ENCODE measurements around the gene PEX14.
"Not testable (repeated sequence)": the region's sequence is repeated elsewhere in the genome, so short reads cannot be mapped to it uniquely, and the experiment has no call there.

Gene PEX14

GRCh38 chr1:10451287-10451686 lies 23.5 kb upstream of the PEX14 start:
- DNase-seq: no peak

- DNase-seq: no peak
Measured at GRCh38 chr1:10456048-10456447, 18.7 kb upstream of the PEX14 start.

GRCh38 chr1:10456661-10457060 lies 18.1 kb upstream of the PEX14 start:
- DNase-seq: no peak

- DNase-seq: not testable (repeated sequence)
Measured at GRCh38 chr1:10457462-10457861, 17.3 kb upstream of the PEX14 start.

GRCh38 chr1:10457875-10458274 lies 16.9 kb upstream of the PEX14 start:
- no peak for DNase-seq

GRCh38 chr1:10459184-10459583 lies 15.6 kb upstream of the PEX14 start:
- no peak for DNase-seq

GRCh38 chr1:10467078-10467477 lies 7.7 kb upstream of the PEX14 start:
- DNase-seq: no peak

GRCh38 chr1:10470043-10470442 lies 4.7 kb upstream of the PEX14 start:
- DNase-seq: no peak

GRCh38 chr1:10471411-10472219 lies 3.1 kb upstream of the PEX14 start:
- no peak for DNase-seq

GRCh38 chr1:10472220-10473144 lies 2.3 kb upstream of the PEX14 start, which contains the start of gene DFFA:
Gene DFFA, minus strand, starts transcription at chr1:10472529. Its CDS starts 71 bp downstream, at chr1:10472458.
- DNase-seq: peak; percentile 95 to 98

- no peak for DNase-seq
Measured at GRCh38 chr1:10473145-10473765, 1.5 kb upstream of the PEX14 start.

GRCh38 chr1:10474309-10474612 lies 489 bp upstream of the PEX14 start:
- DNase-seq: not testable (repeated sequence)

GRCh38 chr1:10475510-10475909 lies 760 bp downstream of the PEX14 start:
- no peak for DNase-seq

GRCh38 chr1:10479296-10479695 lies 4.5 kb downstream of the PEX14 start:
- DNase-seq: no peak

- no peak for DNase-seq
Measured at GRCh38 chr1:10480614-10481013, 5.9 kb downstream of the PEX14 start.

GRCh38 chr1:10484521-10484920 lies 9.8 kb downstream of the PEX14 start:
- DNase-seq: no peak

- no peak for DNase-seq
Measured at GRCh38 chr1:10489291-10490055, 14.7 kb downstream of the PEX14 start.

- no peak for DNase-seq
Measured at GRCh38 chr1:10490286-10490970, 15.7 kb downstream of the PEX14 start.

- no peak for DNase-seq
Measured at GRCh38 chr1:10494418-10494753, 19.6 kb downstream of the PEX14 start.

GRCh38 chr1:10494754-10495474 lies 20.2 kb downstream of the PEX14 start:
- peak; percentile 9 to 42 for DNase-seq

GRCh38 chr1:10495475-10495817 lies 20.7 kb downstream of the PEX14 start:
- no peak for DNase-seq

- DNase-seq: no peak
Measured at GRCh38 chr1:10495952-10496351, 21.2 kb downstream of the PEX14 start.

All from SHP77 (cell line).